Keratinocyte (primary cell): Measurements from ENCODE around the gene TRIM8. TPM values are rescaled to one million over a fixed set of nuclear protein-coding genes. Genes with fewer than 3 reads are reported as not detected.

Source experiments
- DNase-seq: peaks from one replicate; pipeline ENCODE4 v3.0.0-alpha.2; 2011; ENCODE audit warnings: low read depth, missing footprints, low spot score
- FAIRE-seq: peaks from 2 replicates; lab custom pipeline; 2011; peaks lifted over from hg19 to GRCh38; lab: Jason Lieb, UNC
- H2AFZ ChIP-seq: 2 replicates; pipeline ENCODE4 v1.6.0; 2012; ENCODE audit warnings: low read length, control low read depth, inconsistent platforms; ENCODE audit not compliant: control insufficient read depth
- H3K27ac ChIP-seq: 2 replicates; pipeline ENCODE4 v1.5.1; 2011; ENCODE audit warnings: low read length; ENCODE audit not compliant: control insufficient read depth, insufficient read depth
- H3K27me3 ChIP-seq: 3 replicates; pipeline ENCODE4 v1.6.0; 2011; ENCODE audit warnings: low read length; ENCODE audit not compliant: control insufficient read depth, insufficient read depth; ENCODE audit errors: extremely low read depth
- H3K36me3 ChIP-seq, 2 experiments: 2 replicates in 1 of 2; 3 replicates in 1 of 2; pipeline ENCODE4 v1.5.1; 2011; ENCODE audit warnings: low read length in 2 of 2, mild to moderate bottlenecking in 1 of 2; ENCODE audit not compliant: control insufficient read depth in 2 of 2, insufficient read depth in 2 of 2; ENCODE audit errors: extremely low read depth in 1 of 2
- H3K4me1 ChIP-seq: 3 replicates; pipeline ENCODE4 v1.5.1; 2011; ENCODE audit warnings: low read length; ENCODE audit not compliant: control insufficient read depth, insufficient read depth; ENCODE audit errors: extremely low read depth
- H3K4me2 ChIP-seq: 3 replicates; pipeline ENCODE4 v1.6.0; 2011; ENCODE audit warnings: low read depth, low read length; ENCODE audit not compliant: control insufficient read depth, insufficient read depth; ENCODE audit errors: extremely low read depth
- H3K4me3 ChIP-seq, 3 experiments: fragments of 200-600 bp in 1 of 3; sonication (generic) in 1 of 3; 2 replicates in 2 of 3; 3 replicates in 1 of 3; pipeline ENCODE4 v1.5.1; 2011 to 2016; ENCODE audit warnings: low read length in 3 of 3, mild to moderate bottlenecking in 3 of 3, control low read depth in 2 of 3, inconsistent platforms in 1 of 3, low read depth in 1 of 3, mixed read lengths in 1 of 3, mixed run types in 1 of 3, moderate library complexity in 1 of 3; ENCODE audit not compliant: control insufficient read depth in 2 of 3, insufficient read depth in 2 of 3; ENCODE audit errors: extremely low read depth in 1 of 3
- H3K79me2 ChIP-seq: 2 replicates; pipeline ENCODE4 v1.6.0; 2012; ENCODE audit warnings: low read length; ENCODE audit not compliant: control insufficient read depth, insufficient read depth
- H3K9ac ChIP-seq: 3 replicates; pipeline ENCODE4 v1.6.0; 2011; ENCODE audit warnings: low read length; ENCODE audit not compliant: control insufficient read depth, insufficient read depth; ENCODE audit errors: extremely low read depth
- H3K9me1 ChIP-seq: 3 replicates; pipeline ENCODE4 v1.6.0; 2011; ENCODE audit warnings: low read length; ENCODE audit not compliant: control insufficient read depth, insufficient read depth; ENCODE audit errors: extremely low read depth
- H3K9me3 ChIP-seq: 2 replicates; pipeline ENCODE4 v1.5.1; 2012; ENCODE audit warnings: low read depth, low read length; ENCODE audit not compliant: control insufficient read depth
- H4K20me1 ChIP-seq: 3 replicates; pipeline ENCODE4 v1.6.0; 2011; ENCODE audit warnings: low read length; ENCODE audit not compliant: control insufficient read depth, insufficient read depth; ENCODE audit errors: extremely low read depth
- CTCF ChIP-seq, 3 experiments: IDR thresholded peaks in 1 of 3; conservative IDR thresholded peaks in 1 of 3; optimal IDR thresholded peaks in 1 of 3; 2 replicates in 2 of 3; 3 replicates in 1 of 3; pipeline versions ENCODE3 to v1.5.1; 2011; ENCODE audit warnings: low read length in 3 of 3, mild to moderate bottlenecking in 3 of 3, moderate library complexity in 2 of 3, control low read depth in 1 of 3, inconsistent platforms in 1 of 3; ENCODE audit not compliant: insufficient read depth in 2 of 3; ENCODE audit errors: extremely low read depth in 1 of 3
- EZH2 ChIP-seq: IDR thresholded peaks from one replicate; pipeline ENCODE4 v1.6.1; 2012; ENCODE audit warnings: inconsistent platforms, mild to moderate bottlenecking, low read length, moderate library complexity
- dilution Hi-C: fragments of 300-500 bp; cut with MboI; formaldehyde crosslinking; loops from one replicate; pipeline ENCODE4 v1.7.0; 2020; ENCODE audit warnings: low sequenced_read_pairs; ENCODE audit not compliant: extremely low pct_ligation_motif_present
- polyA plus RNA-seq, 5 experiments: library from polyadenylated mRNA; depleted of rRNA in 3 of 5; stranded (reverse) in 3 of 5; stranded (forward) in 1 of 5; unstranded in 1 of 5; fragments of >200 nt; gene quantifications; 1 replicate in 1 of 5; 2 replicates in 3 of 5; 3 replicates in 1 of 5; pipeline versions ENCODE4 v1.2.1 to v1.2.3, GENCODE V29; 2011 to 2012; ENCODE audit warnings: missing spikeins in 2 of 5, low read depth in 1 of 5, low replicate concordance in 1 of 5

Gene TRIM8
- polyA plus RNA-seq, 1 donor (not counting 4 experiments of a cell fraction or from before 2014, with no cell fraction given) = 24.8 TPM

DNA sequence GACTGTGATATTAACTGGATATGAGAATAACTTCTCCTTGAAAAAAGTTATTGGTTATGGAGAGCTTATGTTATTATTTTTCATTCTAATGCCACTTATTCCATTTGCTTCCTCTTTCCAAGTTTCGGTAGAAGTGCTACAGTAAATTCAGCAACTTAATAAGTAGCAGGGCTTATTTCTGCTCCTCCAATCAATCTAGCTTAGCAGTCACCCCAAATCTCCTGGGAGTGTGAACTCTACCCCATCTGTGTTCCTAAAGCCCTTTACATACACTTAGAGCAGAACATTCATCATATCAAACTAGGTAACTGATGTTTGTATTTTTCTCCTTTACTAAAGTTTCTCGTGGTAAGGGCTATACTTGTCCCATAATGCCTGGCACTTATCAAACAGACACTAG, 61.3 kb downstream of the TRIM8 start:
- FAIRE-seq (no peak), DNase-seq (no peak)
- Histone ChIP-seq H3K79me2 (no peaks in the 10 kb centered on the region), H3K4me3 (no peak overlapping the region), H3K4me2 (no peak overlapping the region), H3K27ac (no peak overlapping the region), H3K9ac (no peak overlapping the region), H3K27me3 (no peaks in the 10 kb centered on the region), H3K9me1 (no peaks in the 10 kb centered on the region), H4K20me1 (no peaks in the 10 kb centered on the region), H3K36me3 (no peaks in the 10 kb centered on the region), H3K9me3 (no peaks in the 10 kb centered on the region), H2AFZ (no peak overlapping the region), H3K4me1 (peaks cover 1% of the 10 kb centered on the region)
- TF ChIP-seq EZH2 = no peak
- no peak for TF ChIP-seq CTCF (optimal IDR thresholded peaks at IDR 0.05 in 1 of 3, IDR thresholded peaks at IDR 0.05 in 1 of 3, conservative IDR thresholded peaks at IDR 0.05 in 1 of 3; ENCODE audit: extremely low read depth in 1 of 3, insufficient read depth in 2 of 3, low read length in 3 of 3)
- dilution Hi-C loops = no loop called here

Other genes with a start within 250 kb of the TRIM8 start
- gene NFKB2, start 248.8 kb upstream of the TRIM8 start, polyA plus RNA-seq = 14.8 to 16.8 TPM (median 15.8 TPM) in 3 replicates
- gene PSD, start 225.7 kb upstream of the TRIM8 start, polyA plus RNA-seq = 0.10 to 0.81 TPM (median 0.11 TPM) in 3 replicates
- gene FBXL15, start 223.6 kb upstream of the TRIM8 start, polyA plus RNA-seq = 3.1 to 4.9 TPM (median 3.5 TPM) in 3 replicates
- 35.8 to 77.3 TPM (median 46.6 TPM) in 3 replicates for gene CUEDC2, start 211.9 kb upstream of the TRIM8 start, polyA plus RNA-seq
- 0.60 to 0.81 TPM (median 0.63 TPM) in 3 replicates for gene C10orf95, start 192.9 kb upstream of the TRIM8 start, polyA plus RNA-seq
- 160 to 229 TPM (median 162 TPM) in 3 replicates for gene ACTR1A, start 141.8 kb upstream of the TRIM8 start, polyA plus RNA-seq
- 3.7 to 6.8 TPM (median 4.8 TPM) in 3 replicates for gene SUFU, start 140.5 kb upstream of the TRIM8 start, polyA plus RNA-seq
- 7.0 to 10.7 TPM (median 9.2 TPM) in 3 replicates for gene ARL3, start 69.9 kb downstream of the TRIM8 start, polyA plus RNA-seq
- gene SFXN2, start 70.2 kb downstream of the TRIM8 start, polyA plus RNA-seq = 1.7 to 5.7 TPM (median 5.0 TPM) in 3 replicates
- 24.3 to 45.7 TPM (median 27.3 TPM) in 3 replicates for gene WBP1L, start 99.5 kb downstream of the TRIM8 start, polyA plus RNA-seq
- gene CYP17A1, start 192.9 kb downstream of the TRIM8 start, polyA plus RNA-seq = not detected in 3 replicates
- gene BORCS7, start 209.8 kb downstream of the TRIM8 start, polyA plus RNA-seq = 19.8 to 25.9 TPM (median 24.4 TPM) in 3 replicates
- 0.80 to 2.0 TPM (median 0.85 TPM) in 3 replicates for gene AS3MT, start 225.0 kb downstream of the TRIM8 start, polyA plus RNA-seq